Embryonic facial prominence (tissue), 1 donor: ENCODE results near the gene COG5.

Source experiments
- DNase-seq: peaks from one replicate; pipeline ENCODE4 v3.0.0-alpha.2; 2016; ENCODE audit errors: extremely low spot score

COG5 gene

DNA sequence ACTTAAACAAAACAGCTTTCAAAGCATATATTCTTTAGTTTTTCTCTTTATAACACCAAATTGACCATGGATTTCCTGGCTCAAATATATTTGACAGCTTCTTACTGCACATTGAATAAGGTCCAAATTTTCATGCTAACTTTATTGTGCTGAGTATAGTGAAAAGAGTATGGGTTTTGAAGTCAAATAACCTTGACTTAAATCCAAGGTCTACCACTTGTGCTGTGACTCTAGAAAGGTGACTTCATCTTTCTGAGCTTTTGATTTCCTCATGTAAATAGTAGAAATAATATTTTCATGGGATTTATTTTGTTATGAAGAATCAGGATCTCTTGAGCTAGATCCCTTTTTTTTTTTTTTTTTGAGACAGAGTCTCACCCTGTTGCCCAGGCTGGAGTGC lies 233.2 kb downstream of the COG5 start:
- DNase-seq: no peak

DNA sequence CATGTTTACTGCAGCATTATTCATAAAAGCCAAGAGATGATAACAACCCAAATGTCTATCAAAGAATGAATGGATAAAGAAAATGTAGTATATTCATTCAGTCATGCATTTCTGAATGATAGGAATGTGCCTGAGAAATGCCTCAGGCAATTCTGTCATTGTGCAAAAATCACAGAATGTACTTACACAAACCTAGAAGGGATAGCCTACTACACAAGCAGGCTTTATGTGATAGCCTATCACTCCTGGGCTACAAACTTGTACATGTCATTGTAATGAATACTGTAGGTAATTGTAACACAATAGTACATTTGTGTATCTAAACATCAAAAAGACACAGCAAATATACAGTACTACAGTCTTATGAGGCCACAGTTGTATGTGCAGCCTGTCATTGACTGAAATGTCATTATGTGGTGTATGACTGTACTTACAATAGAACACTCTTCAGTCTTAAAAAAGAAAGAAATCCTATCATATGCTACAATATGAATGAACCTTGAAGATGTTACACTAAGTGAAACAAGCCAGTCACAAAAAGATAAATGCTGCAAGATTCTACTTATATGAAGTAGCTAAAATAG lies 235.6 kb downstream of the COG5 start:
- no peak for DNase-seq

DNA sequence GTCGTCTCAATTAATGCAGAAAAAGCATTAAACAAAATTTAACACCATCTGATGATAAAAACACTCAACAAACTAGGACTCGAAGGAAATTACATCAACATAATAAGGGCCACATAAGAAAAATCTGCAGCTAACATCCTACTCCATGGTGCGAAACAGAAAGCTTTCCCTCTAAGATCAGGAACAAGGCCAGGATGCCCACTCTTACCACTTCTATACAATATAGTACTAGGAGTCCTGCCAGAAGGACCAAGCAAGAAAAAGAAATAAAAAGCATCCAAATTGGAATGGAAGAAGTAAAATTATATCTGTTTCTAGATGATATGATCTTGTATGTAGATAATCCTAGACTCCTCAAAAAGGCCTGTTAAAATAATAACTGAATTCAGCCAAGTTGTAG lies 237.7 kb downstream of the COG5 start:
- no peak for DNase-seq

DNA sequence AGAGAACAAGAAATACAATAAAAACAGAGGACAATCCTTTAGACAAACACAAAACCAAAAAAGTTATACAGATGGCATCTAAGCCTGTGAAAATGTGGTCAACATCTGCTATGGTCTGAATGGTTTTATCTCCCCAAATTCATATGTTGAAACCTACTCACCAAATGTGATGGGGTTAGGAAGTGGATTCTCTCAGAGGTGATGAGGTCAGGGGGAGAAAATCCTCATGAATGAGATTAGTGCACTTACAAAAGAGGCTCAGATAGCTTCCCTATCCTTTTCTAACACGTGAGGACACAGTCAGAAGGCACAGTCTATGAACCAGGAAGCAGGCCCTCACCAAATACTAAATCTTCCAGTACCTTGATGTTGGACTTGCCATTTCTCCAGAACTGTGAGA lies 241.7 kb downstream of the COG5 start:
- DNase-seq: no peak

DNA sequence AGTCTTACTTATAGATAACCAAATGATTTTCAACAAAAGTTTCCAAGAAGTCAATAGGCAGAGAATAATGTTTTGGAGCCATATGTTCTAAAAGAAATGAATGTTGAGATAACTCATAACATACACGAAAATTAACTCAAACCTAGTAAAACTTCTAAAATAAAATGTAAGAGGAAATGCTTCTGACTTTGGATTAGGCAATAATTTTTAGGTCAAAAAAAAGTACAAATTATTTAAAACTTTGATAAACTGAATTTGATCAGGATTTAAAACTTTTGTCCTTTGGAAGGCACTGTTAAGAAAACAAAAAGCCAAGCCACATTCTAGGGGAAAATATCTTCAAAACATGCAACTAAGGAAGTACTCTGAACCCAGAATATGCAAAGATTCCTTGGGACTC lies 242.1 kb downstream of the COG5 start:
- no peak for DNase-seq

DNA sequence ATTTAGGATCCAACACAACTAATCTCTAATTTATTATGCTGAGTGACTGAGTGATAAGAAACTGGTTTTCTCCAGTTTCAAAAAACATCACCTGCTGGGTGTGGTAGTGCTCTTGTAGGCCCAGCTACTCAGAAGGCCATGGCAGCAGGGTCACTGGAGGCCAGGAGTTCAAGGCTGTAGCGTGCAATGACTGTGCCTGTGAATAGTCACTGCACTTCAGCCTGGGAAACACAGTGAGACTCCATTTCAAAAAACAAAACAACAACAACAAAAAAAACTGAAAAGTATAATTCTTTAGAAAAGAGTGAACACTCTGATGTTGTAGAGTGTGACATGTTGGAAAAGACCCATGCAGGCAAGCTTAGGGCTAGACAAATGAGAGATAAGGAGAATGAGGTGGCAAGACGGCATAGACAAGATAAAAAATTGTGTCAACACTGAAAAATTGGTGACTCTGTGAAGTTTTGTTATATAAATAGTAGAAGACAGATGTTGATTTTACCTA lies 243.9 kb downstream of the COG5 start:
- no peak for DNase-seq

DNA sequence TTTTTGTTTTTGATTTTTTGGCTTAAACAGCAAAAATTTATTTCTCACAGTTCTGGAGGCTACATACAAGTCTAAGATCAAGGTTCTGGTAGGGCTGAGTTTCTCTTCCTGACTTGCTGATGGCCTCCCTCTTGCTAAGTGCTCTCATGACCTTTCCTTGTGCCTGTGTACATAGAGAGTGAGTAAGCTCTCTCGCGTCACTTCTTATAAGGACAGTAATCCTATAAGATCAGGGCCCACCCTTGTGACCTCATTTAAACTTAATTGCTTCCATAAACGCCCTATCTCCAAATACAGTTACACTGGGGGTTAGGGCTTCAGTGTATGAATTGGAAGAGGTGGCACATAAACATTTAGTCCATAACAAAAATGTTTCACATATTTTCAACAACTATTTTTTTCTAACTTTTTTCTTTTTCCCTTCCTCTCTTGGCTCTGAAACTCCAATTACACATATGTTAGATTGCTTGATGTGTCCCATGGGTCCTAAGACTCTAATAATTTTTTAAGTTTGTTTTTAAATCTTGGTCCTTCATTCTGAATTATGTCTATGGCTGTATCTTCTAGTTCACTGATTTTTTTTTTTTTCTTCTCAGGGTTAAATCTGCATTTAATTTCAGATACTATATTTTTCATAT lies 245.1 kb downstream of the COG5 start:
- no peak for DNase-seq

DNA sequence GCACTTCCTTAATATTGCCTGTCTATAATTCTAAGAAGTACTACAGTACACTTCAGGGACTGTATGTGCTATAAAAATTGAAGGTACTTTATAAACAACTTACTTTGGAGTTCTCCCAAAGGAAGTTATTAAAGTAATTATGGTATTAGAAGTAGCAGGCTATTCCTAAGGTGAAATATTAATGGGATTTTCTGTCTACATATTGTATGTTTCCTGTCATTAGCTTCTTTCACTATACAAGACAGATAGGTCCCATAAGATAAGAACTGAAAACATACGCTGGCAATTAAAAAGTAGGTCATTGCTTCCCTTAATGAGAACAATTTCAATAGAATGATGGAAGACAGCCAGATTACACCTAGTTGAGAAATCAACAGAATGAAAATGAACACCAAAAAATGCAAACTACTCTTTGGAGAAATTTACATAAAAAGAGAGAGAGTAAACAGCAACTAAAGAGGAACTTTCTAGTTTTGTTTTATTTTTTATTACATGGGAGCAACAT lies 248.0 kb downstream of the COG5 start:
- no peak for DNase-seq

DNA sequence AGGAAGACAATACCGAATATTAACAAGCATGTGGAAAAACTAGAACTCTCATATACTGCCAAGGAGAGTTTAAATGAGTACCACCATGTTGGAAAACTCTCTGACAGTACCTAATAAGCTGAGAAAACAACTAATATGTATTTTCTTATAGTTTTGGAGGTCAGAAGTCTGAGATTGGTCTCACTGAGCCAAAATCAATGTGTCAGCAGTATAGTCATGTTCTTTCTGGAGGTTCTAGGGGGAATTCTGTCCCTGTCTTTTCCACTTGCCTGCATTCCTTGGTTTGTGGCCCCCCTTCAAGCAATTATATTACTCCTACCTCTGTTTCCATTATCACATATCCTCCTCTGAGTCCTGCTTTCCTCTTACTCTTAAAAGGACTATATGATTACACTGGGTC lies 250.4 kb downstream of the COG5 start:
- DNase-seq: no peak

DNA sequence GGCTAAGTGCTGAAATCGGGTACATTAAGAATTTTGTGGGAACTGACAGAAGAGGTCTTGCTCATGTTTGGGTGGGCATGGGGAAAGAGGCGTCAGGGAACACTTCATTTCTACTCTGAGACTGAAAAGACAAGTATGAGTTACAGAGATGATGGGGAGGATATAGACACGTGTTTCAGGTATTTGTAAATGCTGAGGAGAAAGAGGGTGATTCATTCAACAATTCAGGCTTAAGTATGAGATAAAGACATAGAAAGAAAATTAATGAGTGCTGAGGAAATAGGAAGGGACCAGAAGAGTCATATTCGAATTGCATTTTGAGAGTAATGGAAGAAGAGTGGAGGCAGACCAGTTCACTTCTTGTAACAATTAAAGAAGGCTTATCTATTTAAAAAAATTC lies 251.3 kb downstream of the COG5 start:
- DNase-seq: no peak

DNA sequence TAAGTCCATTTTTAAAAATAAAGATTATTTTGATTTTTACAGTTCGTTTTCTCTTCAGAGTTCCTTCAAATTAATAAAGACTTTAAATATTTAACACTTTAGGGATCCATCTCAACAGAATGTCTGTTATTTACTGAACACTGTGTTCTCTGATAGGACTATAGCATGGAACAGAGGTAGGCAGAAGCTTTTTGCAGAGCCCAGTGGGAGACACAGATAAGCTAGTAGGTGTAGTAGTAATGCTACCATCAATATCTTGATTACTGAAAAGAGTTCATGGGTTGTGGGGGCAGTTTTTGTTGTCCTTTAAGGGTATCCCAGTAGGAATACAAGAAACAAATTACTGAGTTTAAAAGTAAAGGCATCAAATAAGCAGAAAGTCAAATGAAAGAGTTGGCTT lies 254.4 kb downstream of the COG5 start:
- no peak for DNase-seq

DNA sequence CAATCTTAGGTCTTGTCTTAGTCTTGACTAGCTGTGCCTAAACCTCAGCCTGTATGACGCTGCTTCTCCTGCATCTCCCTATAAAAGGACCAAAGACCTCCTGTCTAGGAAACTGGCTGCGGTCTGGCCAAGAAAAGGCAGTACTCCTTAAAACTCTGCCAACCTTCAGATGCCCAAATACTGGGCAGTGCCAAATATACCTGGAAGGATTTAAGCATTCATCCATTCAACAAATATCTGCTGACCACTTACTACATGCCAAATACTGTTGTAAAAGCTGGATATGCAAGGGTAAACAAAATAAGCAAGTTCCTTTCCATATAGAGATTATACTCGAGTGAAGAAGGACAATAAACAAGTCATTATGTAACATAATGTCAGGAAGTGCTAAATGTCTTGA lies 259.1 kb downstream of the COG5 start:
- no peak for DNase-seq

DNA sequence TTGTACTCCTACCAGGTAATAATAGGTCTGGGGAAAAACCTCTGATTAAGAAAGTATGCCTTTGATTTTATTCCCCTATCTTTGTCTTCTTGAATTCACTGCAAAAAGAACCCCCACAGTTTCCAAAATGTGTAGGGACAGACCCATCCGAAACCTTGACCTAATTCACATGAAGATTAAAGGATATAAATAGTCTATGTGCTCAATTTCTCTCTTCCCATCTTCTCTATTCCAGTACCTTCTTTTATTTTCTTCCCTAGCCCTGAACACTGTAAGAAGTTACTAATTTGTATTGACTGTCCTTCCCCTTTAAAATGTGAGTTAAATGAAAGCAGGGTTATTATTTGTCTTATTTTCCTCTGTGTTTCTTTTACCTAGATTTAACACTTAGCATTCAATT lies 259.7 kb downstream of the COG5 start:
- DNase-seq: no peak

DNA sequence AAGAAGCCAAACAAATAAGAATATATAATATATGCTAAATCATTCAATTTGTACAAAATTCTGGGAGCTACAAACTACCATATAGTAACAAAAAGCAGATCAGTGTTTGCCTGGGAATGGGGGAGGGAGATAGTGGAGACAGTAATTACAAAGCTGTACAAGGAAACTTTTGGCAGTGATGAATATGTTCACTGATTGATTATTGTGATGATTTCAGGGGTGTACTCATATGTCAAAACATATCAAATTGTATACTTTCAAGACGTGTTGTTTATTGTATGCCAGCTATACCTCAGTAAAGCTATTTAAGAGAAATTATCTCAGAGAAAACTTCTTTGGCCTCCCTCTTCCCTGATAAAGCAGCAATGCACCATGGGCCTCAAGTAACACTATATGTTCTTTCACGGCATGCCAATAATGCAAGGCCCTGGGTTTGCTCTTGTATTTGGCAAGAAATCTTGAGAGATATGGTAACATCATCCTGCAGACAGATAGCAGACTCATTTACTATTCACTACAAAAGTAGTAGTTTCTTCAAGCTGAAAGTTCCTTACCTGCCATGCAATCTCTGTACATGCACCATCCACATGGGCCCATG lies 261.4 kb downstream of the COG5 start:
- no peak for DNase-seq

DNA sequence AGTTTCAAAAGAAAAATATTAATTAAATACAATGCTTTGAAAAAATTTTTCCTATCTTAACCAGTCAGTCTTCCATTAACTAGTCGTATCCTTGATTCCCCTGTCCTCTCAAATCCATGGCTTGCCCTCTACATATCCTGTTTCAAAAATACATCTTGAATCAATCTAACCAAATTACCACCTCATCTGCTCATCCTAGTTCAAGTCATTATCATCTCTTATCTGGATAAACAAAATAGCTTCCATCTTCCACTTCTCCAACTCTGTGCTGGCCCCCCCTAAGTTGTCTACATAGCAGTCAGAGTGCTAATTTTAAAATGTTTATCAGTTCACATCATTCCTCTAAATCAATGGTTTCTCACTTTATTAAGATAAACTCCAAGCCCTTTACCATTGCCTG lies 269.5 kb downstream of the COG5 start:
- DNase-seq: no peak

DNA sequence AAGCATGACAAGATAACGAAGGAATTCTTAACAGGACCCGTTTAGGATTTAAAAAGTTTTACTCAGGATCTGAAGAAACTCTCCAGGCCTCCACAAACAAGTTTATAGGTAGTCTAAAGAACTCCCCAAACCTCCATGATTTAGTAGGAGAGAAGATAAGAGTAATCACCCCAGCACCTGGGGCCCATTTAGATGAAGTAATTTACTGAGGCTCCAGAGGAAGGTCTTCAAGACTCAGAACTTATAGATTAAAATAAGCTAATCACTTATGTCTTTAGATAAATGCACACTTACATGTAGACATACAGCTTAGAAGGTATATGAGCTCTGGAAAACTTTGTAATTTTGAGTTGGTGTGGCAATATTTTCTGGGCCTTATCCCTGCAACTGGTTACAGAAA lies 271.1 kb downstream of the COG5 start:
- no peak for DNase-seq

DNA sequence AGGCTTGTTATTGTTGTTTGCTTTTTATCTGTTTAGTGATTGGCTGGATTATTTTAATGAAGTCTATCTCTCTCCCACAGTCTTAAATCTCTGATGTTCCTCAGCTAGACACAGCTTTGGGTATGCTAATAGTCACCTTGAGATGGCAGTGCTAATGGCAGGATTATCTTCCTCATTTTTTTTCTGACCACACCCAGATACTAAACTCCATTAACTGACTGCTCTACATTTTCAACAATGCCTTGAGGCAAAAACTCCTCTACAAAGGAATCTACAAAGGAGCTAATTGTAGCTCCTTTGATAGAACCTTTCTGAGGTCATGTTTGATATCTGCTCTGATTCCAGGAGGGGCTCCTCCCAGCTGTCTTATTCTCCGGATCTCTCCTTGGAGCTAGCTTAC lies 272.3 kb downstream of the COG5 start:
- no peak for DNase-seq

DNA sequence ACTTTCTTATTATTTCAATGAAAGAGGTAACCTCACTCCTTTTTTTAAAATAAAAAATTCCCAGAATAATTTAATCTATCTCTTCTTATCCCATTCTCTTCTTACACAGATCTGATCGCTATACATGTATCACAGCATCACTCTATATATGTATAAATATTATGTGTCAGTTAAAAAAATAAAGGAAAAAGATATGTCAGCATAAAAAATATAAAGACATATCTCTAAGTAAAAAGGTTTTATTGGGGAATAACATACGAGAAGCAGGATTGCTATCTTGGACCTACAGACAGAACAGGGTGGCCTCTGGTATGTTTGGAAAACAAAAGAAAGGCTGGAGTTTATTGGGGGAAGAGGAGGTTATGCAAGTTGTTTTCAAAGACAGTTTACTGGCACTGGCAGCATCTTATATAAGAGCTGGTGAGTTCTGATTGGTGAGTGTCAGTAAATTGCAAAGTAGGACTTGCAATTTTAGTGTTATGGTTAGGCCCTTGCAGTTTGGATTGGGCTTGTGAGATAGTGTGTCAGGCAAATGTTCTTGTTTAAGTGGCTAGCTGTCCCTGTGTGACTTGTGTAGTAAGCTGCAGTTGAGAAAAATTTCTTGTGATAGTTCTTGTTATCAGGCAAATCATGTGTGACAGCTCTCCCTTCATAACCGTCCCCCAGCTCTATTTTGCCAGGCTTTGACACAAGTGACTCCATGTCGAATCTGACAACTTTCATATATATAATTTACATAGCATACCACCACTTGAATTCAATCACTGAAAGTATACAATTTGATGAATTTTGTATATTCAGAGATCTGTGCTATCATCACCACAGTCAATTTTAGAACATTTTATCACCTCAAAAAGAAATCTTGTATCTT lies 276.7 kb downstream of the COG5 start:
- DNase-seq: no peak

DNA sequence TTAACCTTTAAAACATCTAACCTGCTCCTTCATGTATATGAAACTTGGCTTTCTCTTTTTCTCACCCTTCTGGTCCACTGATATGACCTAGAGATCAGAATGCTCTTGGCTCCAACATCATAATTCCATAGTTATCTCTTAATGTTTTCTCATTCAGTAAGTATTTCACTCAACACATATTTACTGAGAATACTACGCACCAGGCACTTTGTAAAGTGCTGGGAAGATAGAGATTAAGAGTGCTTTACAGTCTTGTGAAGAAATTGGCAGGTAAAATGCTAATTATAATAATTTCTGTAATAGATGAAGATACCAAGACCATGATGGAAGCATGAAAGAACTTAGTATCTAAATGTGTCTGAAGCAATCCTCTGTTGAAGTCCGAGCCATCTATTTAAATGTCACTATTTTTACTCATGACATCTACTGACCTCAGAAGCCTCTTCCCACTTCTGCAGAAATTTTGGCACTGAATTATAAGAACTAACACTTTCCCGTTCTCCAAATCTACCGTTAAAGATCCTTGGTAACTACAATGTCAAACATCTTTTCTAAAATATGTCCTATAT lies 278.7 kb downstream of the COG5 start:
- no peak for DNase-seq

DNA sequence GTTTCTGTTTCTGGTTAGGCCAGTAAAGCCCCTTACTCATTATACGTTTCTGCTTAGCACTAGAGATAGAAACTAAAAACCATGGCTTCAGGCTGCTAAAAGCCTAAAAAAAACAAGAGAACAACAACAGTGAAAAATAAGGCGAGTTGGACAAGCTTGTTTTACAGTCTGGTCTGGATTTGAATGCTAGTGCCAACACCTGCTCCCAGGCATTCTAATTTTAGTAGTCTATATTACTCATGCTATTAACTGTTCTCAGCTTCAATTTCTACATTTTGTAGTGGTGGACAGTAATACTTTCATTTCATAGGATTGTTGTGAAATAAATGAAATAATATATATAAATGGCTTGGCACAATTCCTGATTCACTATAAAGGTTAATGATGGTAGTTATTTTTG lies 286.4 kb downstream of the COG5 start:
- no peak for DNase-seq

DNA sequence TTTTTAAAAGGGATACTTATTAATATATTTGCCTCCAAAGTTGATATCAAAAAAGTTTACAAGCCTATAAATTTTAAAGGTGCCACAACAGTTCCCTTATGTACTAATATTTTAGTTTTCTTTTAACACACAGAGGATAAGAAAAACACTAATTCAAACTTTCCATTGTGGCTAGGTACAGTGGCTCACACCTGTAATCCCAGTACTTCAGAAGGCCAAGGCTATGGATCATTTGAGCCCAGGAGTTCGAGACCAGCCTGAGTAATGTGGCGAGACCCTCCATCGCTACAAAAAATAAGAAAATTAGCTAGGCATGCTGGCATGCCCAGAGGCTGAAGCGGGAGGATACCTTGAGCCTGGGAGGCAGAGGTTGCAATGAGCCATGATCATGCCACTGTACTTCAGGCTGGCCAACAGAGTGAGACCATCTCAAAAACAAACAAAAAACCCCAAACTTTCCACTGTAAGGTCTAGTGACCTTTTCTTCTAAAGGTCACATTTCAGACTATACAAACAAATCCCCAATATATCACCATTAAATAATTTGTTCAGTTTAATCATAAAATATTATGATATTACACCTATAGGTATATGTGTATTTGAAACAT lies 287.4 kb downstream of the COG5 start:
- DNase-seq: no peak

DNA sequence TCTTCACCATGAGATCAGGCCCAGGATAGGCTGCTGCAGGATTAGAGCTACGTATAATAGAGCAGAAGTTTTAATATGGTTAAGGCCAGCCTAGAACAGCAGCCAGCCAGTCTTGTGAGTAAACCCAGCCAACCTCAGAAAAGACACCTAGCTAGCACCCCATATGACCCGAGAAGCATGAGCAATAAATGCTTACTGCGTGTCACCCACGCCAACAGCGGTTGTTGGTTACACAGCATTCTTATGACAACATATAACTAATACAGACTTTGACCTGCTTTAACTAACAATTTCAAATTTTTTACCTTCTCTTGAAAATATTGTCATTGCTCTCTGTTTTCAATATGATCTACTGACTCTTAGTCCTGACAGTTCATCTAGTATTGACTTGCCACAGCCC lies 289.2 kb downstream of the COG5 start:
- no peak for DNase-seq
